ENCODE results near the gene ARL2. TPM values are rescaled to one million over a fixed set of nuclear protein-coding genes. Genes with fewer than 3 reads are reported as not detected.
"Not testable (repeated sequence)": the region's sequence is repeated elsewhere in the genome, so short reads cannot be mapped to it uniquely, and the experiment has no call there.

Gene ARL2
- total RNA-seq, 5 donors from 2014 or later (not counting 1 experiment from before 2014, with no cell fraction given), result 19.7 to 44.3 (median 39.5) TPM

GRCh38 chr11:65003282-65003681 is 10.7 kb upstream of the ARL2 start:
- H3K27me3 Mint-ChIP-seq, result no peaks in the 10 kb centered on the region
- H3K27ac ChIP-seq (ENCODE audit: low read length), result no peak overlapping the region
- H3K9me3 ChIP-seq, result no peaks in the 10 kb centered on the region
- ChIA-PET CTCF (no interaction called here), POLR2A (no interaction called here)
- ATAC-seq (replicated peaks in 1 of 4) (no peak), DNase-seq (no peak)
- peaks cover 0 to 22% of the 10 kb centered on the region in 2 experiments for H3K27me3 ChIP-seq (replicated peaks in 1 of 2; ENCODE audit: control insufficient read depth in 2 of 2, extremely low read depth in 1 of 2, insufficient read depth in 2 of 2, low read length in 1 of 2)
- no peak overlapping the region for H3K27ac Mint-ChIP-seq
- WGBS (ENCODE audit: insufficient coverage), result 78% methylated on average over 5 of the region's 7 CpGs
- H3K9me3 Mint-ChIP-seq, result no peaks in the 10 kb centered on the region
- H3K36me3 ChIP-seq (ENCODE audit: control insufficient read depth in 2 of 2, extremely low read depth in 1 of 2, insufficient read depth in 1 of 2, low read length in 1 of 2), result no peaks in the 10 kb centered on the region
- H3K4me3 Mint-ChIP-seq, result no peak overlapping the region
- H3K4me3 ChIP-seq (ENCODE audit: control insufficient read depth in 1 of 2, extremely low read depth in 1 of 2, low read length in 1 of 2), result no peak overlapping the region
- H3K36me3 Mint-ChIP-seq, result no peaks in the 10 kb centered on the region
- H3K4me1 ChIP-seq (ENCODE audit: control insufficient read depth in 1 of 2, extremely low read depth in 1 of 2, insufficient read depth in 2 of 2, low read length in 2 of 2), result peaks cover 0 to 7% of the 10 kb centered on the region in 2 experiments
- H3K4me1 Mint-ChIP-seq, result peaks cover 6 to 7% (median 7%) of the 10 kb centered on the region in 3 donors

GRCh38 chr11:65003968-65004367 is 10.0 kb upstream of the ARL2 start:
- POLR2A ChIA-PET, result not testable (repeated sequence)

GRCh38 chr11:65008016-65008415 is 5.9 kb upstream of the ARL2 start:
- no peaks in the 10 kb centered on the region for H3K36me3 ChIP-seq (ENCODE audit: control insufficient read depth in 2 of 2, extremely low read depth in 1 of 2, insufficient read depth in 1 of 2, low read length in 1 of 2)
- no peaks in the 10 kb centered on the region for H3K27me3 Mint-ChIP-seq
- CTCF ChIA-PET, result no interaction called here
- DNase-seq, result no peak
- no peak overlapping the region for H3K4me3 Mint-ChIP-seq
- WGBS (ENCODE audit: insufficient coverage), result no CpG with 5 or more reads among the region's 7 CpGs
- H3K9me3 ChIP-seq, result no peaks in the 10 kb centered on the region
- H3K27ac Mint-ChIP-seq, result no peak overlapping the region
- H3K4me1 ChIP-seq (ENCODE audit: control insufficient read depth in 1 of 2, extremely low read depth in 1 of 2, insufficient read depth in 2 of 2, low read length in 2 of 2), result peaks cover 0 to under 1% of the 10 kb centered on the region in 2 experiments
- no peak overlapping the region for H3K27ac ChIP-seq (ENCODE audit: low read length)
- ATAC-seq (replicated peaks in 1 of 4), result no peak
- no peaks in the 10 kb centered on the region for H3K36me3 Mint-ChIP-seq
- POLR2A ChIA-PET, result no interaction called here
- H3K27me3 ChIP-seq (replicated peaks in 1 of 2; ENCODE audit: control insufficient read depth in 2 of 2, extremely low read depth in 1 of 2, insufficient read depth in 2 of 2, low read length in 1 of 2), result peaks cover 0 to 9% of the 10 kb centered on the region in 2 experiments
- H3K4me3 ChIP-seq (ENCODE audit: control insufficient read depth in 1 of 2, extremely low read depth in 1 of 2, low read length in 1 of 2), result no peak overlapping the region
- peaks cover 0 to 4% (median 1%) of the 10 kb centered on the region in 3 donors for H3K4me1 Mint-ChIP-seq
- H3K9me3 Mint-ChIP-seq, result no peaks in the 10 kb centered on the region

More at GRCh38 chr11:65003968-65004367, 10.0 kb upstream of the ARL2 start:
- ATAC-seq (replicated peaks in 1 of 4); H3K27ac ChIP-seq (ENCODE audit: low read length); H3K36me3 Mint-ChIP-seq; CTCF ChIA-PET; H3K4me1 Mint-ChIP-seq; H3K27me3 Mint-ChIP-seq; DNase-seq; H3K27ac Mint-ChIP-seq; H3K4me1 ChIP-seq (ENCODE audit: control insufficient read depth in 1 of 2, extremely low read depth in 1 of 2, insufficient read depth in 2 of 2, low read length in 2 of 2); H3K9me3 Mint-ChIP-seq; H3K4me3 ChIP-seq (ENCODE audit: control insufficient read depth in 1 of 2, extremely low read depth in 1 of 2, low read length in 1 of 2); H3K36me3 ChIP-seq (ENCODE audit: control insufficient read depth in 2 of 2, extremely low read depth in 1 of 2, insufficient read depth in 1 of 2, low read length in 1 of 2); H3K9me3 ChIP-seq; H3K4me3 Mint-ChIP-seq: not testable (repeated sequence)
- WGBS (ENCODE audit: insufficient coverage), result no CpG with 5 or more reads among the region's 3 CpGs
- H3K27me3 ChIP-seq (replicated peaks in 1 of 2; ENCODE audit: control insufficient read depth in 2 of 2, extremely low read depth in 1 of 2, insufficient read depth in 2 of 2, low read length in 1 of 2), result peaks cover 0 to 22% of the 10 kb centered on the region in 2 experiments

GRCh38 chr11:65008873-65009272 is 5.1 kb upstream of the ARL2 start:
- WGBS (ENCODE audit: insufficient coverage), result no CpG with 5 or more reads among the region's 2 CpGs
- Histone ChIP-seq H3K36me3 (ENCODE audit: control insufficient read depth in 2 of 2, extremely low read depth in 1 of 2, insufficient read depth in 1 of 2, low read length in 1 of 2) (no peaks in the 10 kb centered on the region), H3K27ac (ENCODE audit: low read length) (no peak overlapping the region), H3K4me3 (ENCODE audit: control insufficient read depth in 1 of 2, extremely low read depth in 1 of 2, low read length in 1 of 2) (no peak overlapping the region), H3K4me1 (ENCODE audit: control insufficient read depth in 1 of 2, extremely low read depth in 1 of 2, insufficient read depth in 2 of 2, low read length in 2 of 2) (peaks cover 0 to 8% of the 10 kb centered on the region in 2 experiments), H3K9me3 (no peaks in the 10 kb centered on the region), H3K27me3 (replicated peaks in 1 of 2; ENCODE audit: control insufficient read depth in 2 of 2, extremely low read depth in 1 of 2, insufficient read depth in 2 of 2, low read length in 1 of 2) (peaks cover 0 to under 1% of the 10 kb centered on the region in 2 experiments)
- H3K27me3 Mint-ChIP-seq, result no peaks in the 10 kb centered on the region
- ChIA-PET CTCF (no interaction called here), POLR2A (no interaction called here)
- no peaks in the 10 kb centered on the region for H3K9me3 Mint-ChIP-seq
- no peak for DNase-seq
- H3K4me1 Mint-ChIP-seq, result peaks cover 3 to 10% (median 8%) of the 10 kb centered on the region in 3 donors
- H3K4me3 Mint-ChIP-seq, result no peak overlapping the region
- H3K27ac Mint-ChIP-seq, result no peak overlapping the region
- ATAC-seq (replicated peaks in 1 of 4), result no peak
- no peaks in the 10 kb centered on the region for H3K36me3 Mint-ChIP-seq

- ChIA-PET CTCF (interaction anchor here in 1 of 2 donors (0.6 kb wide), 2 partner anchors 72 to 89 kb away, joined by 3 read pairs; no protein-coding TSS in a partner anchor), POLR2A (interaction anchor here in 1 of 2 donors (0.7 kb wide), 1 partner anchor 109 kb away, joined by 5 read pairs; the partner anchor contains the start of genes FAU and MRPL49)
- DNase-seq (peak; percentile 81 to 94 (median 88)), ATAC-seq (replicated peaks in 1 of 4) (peak; percentile 85 to 89 (median 86))
- Histone ChIP-seq H3K4me3 (ENCODE audit: control insufficient read depth in 1 of 2, extremely low read depth in 1 of 2, low read length in 1 of 2) (peak overlapping the region; percentile 75 to 90), H3K4me1 (ENCODE audit: control insufficient read depth in 1 of 2, extremely low read depth in 1 of 2, insufficient read depth in 2 of 2, low read length in 2 of 2) (peaks cover 2 to 24% of the 10 kb centered on the region in 2 experiments), H3K27ac (ENCODE audit: low read length) (peak overlapping the region; percentile 98), H3K27me3 (replicated peaks in 1 of 2; ENCODE audit: control insufficient read depth in 2 of 2, extremely low read depth in 1 of 2, insufficient read depth in 2 of 2, low read length in 1 of 2) (no peaks in the 10 kb centered on the region), H3K36me3 (ENCODE audit: control insufficient read depth in 2 of 2, extremely low read depth in 1 of 2, insufficient read depth in 1 of 2, low read length in 1 of 2) (peaks cover 0 to 3% of the 10 kb centered on the region in 2 donors), H3K9me3 (no peaks in the 10 kb centered on the region)
- Mint-ChIP-seq H3K27ac (peak overlapping the region; percentile 95 to 96), H3K27me3 (no peaks in the 10 kb centered on the region), H3K9me3 (no peaks in the 10 kb centered on the region), H3K36me3 (peaks cover 5% of the 10 kb centered on the region), H3K4me1 (peaks cover 22 to 32% (median 25%) of the 10 kb centered on the region in 3 donors), H3K4me3 (peak overlapping the region; percentile 86 to 94 (median 88))
- 15% methylated on average over 22 of the region's 22 CpGs for WGBS (ENCODE audit: insufficient coverage)
Observed at GRCh38 chr11:65013130-65013887, 651 bp upstream of the ARL2 start.

- Histone ChIP-seq H3K4me3 (ENCODE audit: control insufficient read depth in 1 of 2, extremely low read depth in 1 of 2, low read length in 1 of 2) (peak overlapping the region; percentile 75 to 90), H3K36me3 (ENCODE audit: control insufficient read depth in 2 of 2, extremely low read depth in 1 of 2, insufficient read depth in 1 of 2, low read length in 1 of 2) (peaks cover 0 to 12% of the 10 kb centered on the region in 2 donors), H3K27ac (ENCODE audit: low read length) (peak overlapping the region; percentile 98), H3K4me1 (ENCODE audit: control insufficient read depth in 1 of 2, extremely low read depth in 1 of 2, insufficient read depth in 2 of 2, low read length in 2 of 2) (peaks cover 2 to 24% of the 10 kb centered on the region in 2 experiments), H3K27me3 (replicated peaks in 1 of 2; ENCODE audit: control insufficient read depth in 2 of 2, extremely low read depth in 1 of 2, insufficient read depth in 2 of 2, low read length in 1 of 2) (no peaks in the 10 kb centered on the region), H3K9me3 (no peaks in the 10 kb centered on the region)
- 48% methylated on average over 12 of the region's 23 CpGs for whole genome bisulfite sequencing (ENCODE audit: insufficient coverage)
- Mint-ChIP-seq H3K27ac (peak overlapping the region; percentile 92 to 93), H3K9me3 (no peaks in the 10 kb centered on the region), H3K4me1 (peaks cover 22 to 32% (median 25%) of the 10 kb centered on the region in 3 donors), H3K4me3 (peak overlapping the region; percentile 84 to 88 (median 88)), H3K27me3 (no peaks in the 10 kb centered on the region), H3K36me3 (peaks cover 8% of the 10 kb centered on the region)
- ChIA-PET POLR2A (interaction anchor here in 1 of 2 donors (0.6 kb wide), 2 partner anchors 706 to 1614 kb away, joined by 3 to 4 read pairs; partner anchors contain the start of gene RNASEH2C), CTCF (interaction anchor here (0.6 to 0.9 kb wide), 3 partner anchors 13 to 87 kb away, joined by 3 to 4 read pairs (median 3); no protein-coding TSS in a partner anchor)
- ATAC-seq (replicated peaks in 1 of 4) (no peak), DNase-seq (peak in 3 of 35 experiments; percentile 2 to 11 (median 6))
Observed at GRCh38 chr11:65014726-65015227, 817 bp downstream of the ARL2 start.

All from T-cell (primary cell).